IMR-90 (cell line): Measurements from ENCODE around the gene VDR. TPM values are rescaled to one million over a fixed set of nuclear protein-coding genes. Genes with fewer than 3 reads are reported as not detected.

ENCODE experiments used
- ATAC-seq: fragments of 200-7000 bp; cut with Tn5 transposase; 2 replicates; pipeline ENCODE4 v1.9.1; 2020; ENCODE audit warnings: low read depth, mild to moderate bottlenecking, moderate library complexity
- BruUV-seq: library from RNA; stranded (reverse); fragments of 400-500 nt; replicated peaks from 2 replicates; lab custom pipeline; 2021; lab: Mats Ljungman, UMichigan
- CTCF ChIA-PET: fragments of 300-600 bp; formaldehyde crosslinking; extraction: SDS; loops from one replicate; lab custom pipeline; 2021; ENCODE audit warnings: antibody characterized with exemption; lab: Yijun Ruan, JAX
- POLR2A ChIA-PET: fragments of 300-600 bp; sonication (Branson Sonifier 250); formaldehyde crosslinking; loops from one replicate; lab custom pipeline; 2022; ENCODE audit warnings: antibody characterized with exemption; ENCODE audit not compliant: unreplicated experiment; lab: Charles Lee
- DNase-seq: peaks from one replicate; pipeline ENCODE4 v3.0.0; 2013
- H2AFZ ChIP-seq: replicated peaks from 2 replicates; pipeline ENCODE3; 2013; ENCODE audit warnings: low read length, mild to moderate bottlenecking; ENCODE audit not compliant: poor library complexity
- H2AK5ac ChIP-seq: 2 replicates; pipeline ENCODE4 v1.6.1; 2013; ENCODE audit warnings: low read depth, low read length, inconsistent platforms
- H2AK9ac ChIP-seq: replicated peaks from 2 replicates; pipeline ENCODE3; 2013; ENCODE audit warnings: mild to moderate bottlenecking, low read depth, low read length, moderate library complexity; ENCODE audit not compliant: poor library complexity
- H2BK120ac ChIP-seq: 2 replicates; pipeline ENCODE4 v1.6.1; 2013; ENCODE audit warnings: low read depth, low read length, inconsistent platforms
- H2BK15ac ChIP-seq: 3 replicates; pipeline ENCODE4 v1.6.1; 2013; ENCODE audit warnings: low read depth, low read length, inconsistent platforms
- H2BK20ac ChIP-seq: 2 replicates; pipeline ENCODE4 v1.6.1; 2013; ENCODE audit warnings: low read depth, mild to moderate bottlenecking, inconsistent platforms, low read length, moderate library complexity
- H2BK5ac ChIP-seq: 2 replicates; pipeline ENCODE4 v1.6.1; 2013; ENCODE audit warnings: mild to moderate bottlenecking, low read depth, low read length, inconsistent platforms; ENCODE audit not compliant: poor library complexity, severe bottlenecking
- H3K14ac ChIP-seq: replicated peaks from 2 replicates; pipeline ENCODE4 v1.6.1; 2013; ENCODE audit warnings: low read depth, low read length, inconsistent platforms
- H3K18ac ChIP-seq: 2 replicates; pipeline ENCODE4 v1.6.1; 2013; ENCODE audit warnings: low read depth, low read length, control low read depth
- H3K23ac ChIP-seq: 2 replicates; pipeline ENCODE4 v1.6.1; 2013; ENCODE audit warnings: low read depth, low read length, inconsistent platforms
- H3K27ac ChIP-seq: 2 replicates; pipeline ENCODE4 v1.5.1; 2013; ENCODE audit warnings: mild to moderate bottlenecking, control low read depth, low read length; ENCODE audit not compliant: insufficient read depth
- H3K27me3 ChIP-seq: 2 replicates; pipeline ENCODE4 v1.6.1; 2013; ENCODE audit warnings: low read length; ENCODE audit not compliant: control insufficient read depth, insufficient read depth
- H3K36me3 ChIP-seq: 2 replicates; pipeline ENCODE4 v1.6.1; 2013; ENCODE audit warnings: low read length, mixed read lengths; ENCODE audit not compliant: control insufficient read depth, insufficient read depth
- H3K4ac ChIP-seq: 2 replicates; pipeline ENCODE4 v1.6.1; 2013; ENCODE audit warnings: low read depth, low read length, inconsistent platforms
- H3K4me1 ChIP-seq: 2 replicates; pipeline ENCODE4 v1.6.1; 2013; ENCODE audit warnings: low read length, mixed read lengths; ENCODE audit not compliant: control insufficient read depth, insufficient read depth
- H3K4me2 ChIP-seq: 2 replicates; pipeline ENCODE4 v1.6.1; 2013; ENCODE audit warnings: low read depth, mild to moderate bottlenecking, control low read depth, low read length, moderate library complexity
- H3K4me3 ChIP-seq: 2 replicates; pipeline ENCODE4 v1.5.1; 2013; ENCODE audit warnings: low read depth, mild to moderate bottlenecking, control low read depth, low read length, moderate library complexity; ENCODE audit not compliant: insufficient read depth
- H3K56ac ChIP-seq: 2 replicates; pipeline ENCODE4 v1.6.1; 2013; ENCODE audit warnings: low read length, inconsistent platforms; ENCODE audit not compliant: insufficient read depth; ENCODE audit errors: extremely low read depth
- H3K79me1 ChIP-seq, 2 experiments: 2 replicates each; pipeline ENCODE4 v1.6.1; 2013; ENCODE audit warnings: low read length in 2 of 2, inconsistent platforms in 1 of 2, low read depth in 1 of 2
- H3K9ac ChIP-seq: 2 replicates; pipeline ENCODE4 v1.6.1; 2013; ENCODE audit warnings: low read depth, low read length, control low read depth
- H3K9me1 ChIP-seq: 2 replicates; pipeline ENCODE4 v1.6.1; 2013; ENCODE audit warnings: low read length, inconsistent platforms; ENCODE audit not compliant: insufficient read depth
- H3K9me3 ChIP-seq: 2 replicates; pipeline ENCODE4 v1.6.1; 2013; ENCODE audit warnings: low read length; ENCODE audit not compliant: control insufficient read depth, insufficient read depth
- H4K20me1 ChIP-seq: 2 replicates; pipeline ENCODE4 v1.6.1; 2013; ENCODE audit warnings: low read length, inconsistent platforms; ENCODE audit not compliant: insufficient read depth
- H4K5ac ChIP-seq: 2 replicates; pipeline ENCODE4 v1.6.1; 2013; ENCODE audit warnings: mild to moderate bottlenecking, low read depth, low read length, control low read depth
- H4K8ac ChIP-seq, 2 experiments: 2 replicates each; pipeline ENCODE4 v1.6.1; 2013; ENCODE audit warnings: low read depth in 2 of 2, low read length in 2 of 2, control low read depth in 1 of 2, inconsistent platforms in 1 of 2
- H4K91ac ChIP-seq: 2 replicates; pipeline ENCODE4 v1.6.1; 2013; ENCODE audit warnings: low read depth, low read length, inconsistent platforms; ENCODE audit not compliant: insufficient read depth
- BHLHE40 ChIP-seq: fragments of 150-350 bp; IDR thresholded peaks from 2 replicates; pipeline ENCODE4 v1.6.1; 2016; ENCODE audit warnings: mild to moderate bottlenecking, low read depth, low read length
- CEBPB ChIP-seq: IDR thresholded peaks from 2 replicates; pipeline ENCODE4 v1.6.1; 2012; ENCODE audit warnings: low read depth, low read length, improper control_type of control experiment
- CHD1 ChIP-seq: IDR thresholded peaks from 2 replicates; pipeline ENCODE4 v1.6.1; 2012; ENCODE audit warnings: low read depth, low read length, improper control_type of control experiment
- CTCF ChIP-seq: conservative IDR thresholded peaks from 2 replicates; pipeline ENCODE4 v1.5.1; 2012; ENCODE audit warnings: mild to moderate bottlenecking, low read depth, low read length, improper control_type of control experiment
- FOS ChIP-seq: fragments of 150-350 bp; IDR thresholded peaks from 2 replicates; pipeline ENCODE4 v1.6.1; 2016; ENCODE audit warnings: low read depth, low read length
- MAFK ChIP-seq: IDR thresholded peaks from 2 replicates; pipeline ENCODE4 v1.6.1; 2012; ENCODE audit warnings: low read depth, low read length, improper control_type of control experiment
- MAZ ChIP-seq: IDR thresholded peaks from 2 replicates; pipeline ENCODE4 v1.6.1; 2012; ENCODE audit warnings: low read depth, mild to moderate bottlenecking, low read length, improper control_type of control experiment, moderate library complexity, borderline replicate concordance
- MXI1 ChIP-seq: IDR thresholded peaks from 2 replicates; pipeline ENCODE4 v1.6.1; 2012; ENCODE audit warnings: low read depth, mild to moderate bottlenecking, low read length, moderate library complexity, borderline replicate concordance
- NFE2L2 ChIP-seq: fragments of 150-350 bp; IDR thresholded peaks from 2 replicates; pipeline ENCODE4 v1.6.1; 2016; ENCODE audit warnings: low read depth, mild to moderate bottlenecking, low read length
- POLR2A ChIP-seq: IDR thresholded peaks from 2 replicates; pipeline ENCODE4 v1.6.1; 2012; ENCODE audit warnings: mild to moderate bottlenecking, low read depth, low read length
- RAD21 ChIP-seq: IDR thresholded peaks from 2 replicates; pipeline ENCODE4 v1.6.1; 2012; ENCODE audit warnings: low read length, improper control_type of control experiment
- RCOR1 ChIP-seq: IDR thresholded peaks from 2 replicates; pipeline ENCODE4 v1.6.1; 2012; ENCODE audit warnings: mild to moderate bottlenecking, low read length, improper control_type of control experiment; ENCODE audit not compliant: insufficient replicate concordance
- RFX5 ChIP-seq: IDR thresholded peaks from 2 replicates; pipeline ENCODE4 v1.8.0; 2012; ENCODE audit warnings: low read depth, mild to moderate bottlenecking, low read length, moderate library complexity
- SMC3 ChIP-seq: fragments of 150-350 bp; IDR thresholded peaks from 2 replicates; pipeline ENCODE4 v1.6.1; 2016; ENCODE audit warnings: low read depth, mild to moderate bottlenecking, antibody characterized with exemption, low read length, moderate library complexity
- USF2 ChIP-seq: fragments of 150-350 bp; IDR thresholded peaks from 2 replicates; pipeline ENCODE4 v1.6.1; 2017; ENCODE audit warnings: mild to moderate bottlenecking, antibody characterized with exemption, low read length, low read depth
- WGBS, 2 experiments: methylation state at CpG; one replicate each; pipeline versions ENCODE4 v1.1.5 to v1.1.7; 2013; ENCODE audit warnings: missing lambda C conversion rate in 2 of 2; ENCODE audit not compliant: insufficient read length in 1 of 2; ENCODE audit errors: extremely low coverage in 2 of 2; 5-methylcytosine and 5-hydroxymethylcytosine counted together
- dilution Hi-C: fragments of 300-500 bp; cut with HindIII; formaldehyde crosslinking; loops from one replicate; pipeline ENCODE4 v1.14.3; 2018; ENCODE audit warnings: low sequenced_read_pairs; ENCODE audit not compliant: unreplicated experiment
- in situ Hi-C: fragments of 300-500 bp; cut with MboI; formaldehyde crosslinking; loops from 3 replicates; pipeline ENCODE4 v1.14.3; 2019; ENCODE audit warnings: low sequenced_read_pairs, inconsistent platforms, mixed read lengths
- intact Hi-C: fragments of 100-400 bp; cut with micrococcal nuclease; formaldehyde crosslinking; loops from 2 replicates; pipeline ENCODE4 v1.10.0; 2022
- polyA plus RNA-seq, 3 experiments: library from polyadenylated mRNA; depleted of rRNA; stranded (reverse); fragments of >200 nt; gene quantifications; 2 replicates each; pipeline ENCODE4 v1.2.3, GENCODE V29; 2012; ENCODE audit warnings: low replicate concordance in 1 of 3
- total RNA-seq: library from RNA; depleted of rRNA; stranded (reverse); fragments of >200 nt; gene quantifications from 2 replicates; pipeline ENCODE4 v1.2.3, GENCODE V29; 2012
- TF ChIP-seq, protein P1 (sequence below): fragments of 150-350 bp; IDR thresholded peaks from 2 replicates; pipeline ENCODE4 v1.6.1; 2016; ENCODE audit warnings: low read depth, mild to moderate bottlenecking, low read length, moderate library complexity, borderline replicate concordance

The VDR gene
- total and polyA plus RNA-seq, 2 of the 4 experiments (the other 2 are of a cell fraction) = 5.4 to 8.5 TPM

DNA sequence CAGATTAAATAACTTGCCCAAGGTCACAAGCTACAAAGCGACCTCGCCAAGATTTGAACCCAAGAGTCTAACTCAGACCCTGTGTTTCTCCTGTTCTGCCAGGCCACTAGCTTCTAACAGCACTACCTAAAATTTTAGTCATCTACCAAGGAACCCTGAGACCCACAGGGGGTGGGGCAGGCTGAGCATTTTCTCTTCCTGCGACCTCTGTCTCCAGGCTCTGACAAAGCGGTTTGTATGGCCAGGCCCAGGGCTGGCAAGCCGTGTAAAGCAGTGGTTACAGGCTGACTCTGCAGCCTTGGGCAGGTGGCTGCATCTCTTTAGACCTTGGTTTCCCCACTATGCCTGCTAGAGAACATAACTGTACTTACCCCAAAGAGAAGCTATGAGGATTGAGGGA is 5.3 kb downstream of the VDR start:
- Histone ChIP-seq H4K5ac (no peak overlapping the region), H4K91ac (no peak overlapping the region), H3K36me3 (no peaks in the 10 kb centered on the region), H3K18ac (no peak overlapping the region), H3K79me1 (peaks cover 18 to 53% of the 10 kb centered on the region in 2 experiments), H3K4me2 (no peak overlapping the region), H3K56ac (no peak overlapping the region), H4K8ac (no peak overlapping the region), H2BK120ac (no peak overlapping the region), H2BK15ac (no peak overlapping the region), H2BK20ac (no peak overlapping the region), H3K23ac (no peak overlapping the region), H3K27me3 (no peaks in the 10 kb centered on the region), H3K4me3 (no peak overlapping the region), H3K14ac (no peak overlapping the region), H3K4ac (no peak overlapping the region), H3K9ac (no peak overlapping the region), H3K9me3 (no peaks in the 10 kb centered on the region), H3K9me1 (peaks cover 21% of the 10 kb centered on the region), H2AK5ac (no peak overlapping the region), H2AFZ (no peak overlapping the region), H3K4me1 (peaks cover 15% of the 10 kb centered on the region), H3K27ac (no peak overlapping the region), H2AK9ac (no peak overlapping the region), H4K20me1 (peaks cover 7% of the 10 kb centered on the region; the same call in 1 of the 2 replicates), H2BK5ac (no peak overlapping the region)
- DNase-seq (no peak), ATAC-seq (no peak)
- in situ Hi-C loops = no loop called here
- ChIA-PET POLR2A (no interaction called here), CTCF (interaction anchor here (1.3 kb wide), 1 partner anchor 50 kb away, joined by 4 read pairs; no protein-coding TSS in a partner anchor)
- BruUV-seq = no TSS peak
- dilution Hi-C loops = no loop called here
- intact Hi-C loops = no loop called here
- WGBS, 2 experiments = 100% methylated on average over 2 of the region's 5 CpGs; no CpG with 5 or more reads in 1 of the 2 experiments
- TF ChIP-seq FOS (no peak), POLR2A (no peak), MAFK (no peak), NFE2L2 (no peak), CHD1 (no peak), MAZ (no peak), RFX5 (no peak), BHLHE40 (no peak), RCOR1 (no peak), SMC3 (no peak), USF2 (no peak), RAD21 (no peak), CEBPB (no peak), MXI1 (no peak), CTCF (no peak)
- TF ChIP-seq, protein P1, sequence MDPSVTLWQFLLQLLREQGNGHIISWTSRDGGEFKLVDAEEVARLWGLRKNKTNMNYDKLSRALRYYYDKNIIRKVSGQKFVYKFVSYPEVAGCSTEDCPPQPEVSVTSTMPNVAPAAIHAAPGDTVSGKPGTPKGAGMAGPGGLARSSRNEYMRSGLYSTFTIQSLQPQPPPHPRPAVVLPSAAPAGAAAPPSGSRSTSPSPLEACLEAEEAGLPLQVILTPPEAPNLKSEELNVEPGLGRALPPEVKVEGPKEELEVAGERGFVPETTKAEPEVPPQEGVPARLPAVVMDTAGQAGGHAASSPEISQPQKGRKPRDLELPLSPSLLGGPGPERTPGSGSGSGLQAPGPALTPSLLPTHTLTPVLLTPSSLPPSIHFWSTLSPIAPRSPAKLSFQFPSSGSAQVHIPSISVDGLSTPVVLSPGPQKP = no peak
